OCI-LY7 (cell line): ENCODE data around the gene RMND5B. TPM values are rescaled to one million over a fixed set of nuclear protein-coding genes. Genes with fewer than 3 reads are reported as not detected.
"Not testable (repeated sequence)": the region's sequence is repeated elsewhere in the genome, so short reads cannot be mapped to it uniquely, and the experiment has no call there.

Experiments used
- BruUV-seq: library from RNA; stranded (reverse); fragments of 400-500 nt; replicated peaks from 2 replicates; lab custom pipeline; 2021; lab: Mats Ljungman, UMichigan
- CTCF ChIA-PET: fragments of 300-600 bp; sonication (Branson Sonifier 250); formaldehyde crosslinking; loops from one replicate; lab custom pipeline; 2022; ENCODE audit warnings: antibody characterized with exemption; ENCODE audit not compliant: unreplicated experiment; lab: Charles Lee
- POLR2A ChIA-PET: fragments of 300-600 bp; sonication (Branson Sonifier 250); formaldehyde crosslinking; loops from one replicate; lab custom pipeline; 2022; ENCODE audit warnings: antibody characterized with exemption; lab: Charles Lee
- DNase-seq: peaks from one replicate; pipeline ENCODE4 v3.0.0-alpha.2; 2015; ENCODE audit warnings: low spot score
- H2AFZ ChIP-seq: fragments of 200-600 bp; sonication (generic), shearing (Covaris generic); 2 replicates; pipeline ENCODE4 v1.6.1; 2014; ENCODE audit warnings: mild to moderate bottlenecking, antibody characterized with exemption, low read length, moderate library complexity
- H3K27ac ChIP-seq: fragments of 200-600 bp; sonication (generic); 2 replicates; pipeline ENCODE4 v1.5.1; 2014; ENCODE audit warnings: mixed run types, low read depth, mild to moderate bottlenecking, moderate library complexity, low read length, inconsistent platforms; ENCODE audit not compliant: poor library complexity, severe bottlenecking
- H3K36me3 ChIP-seq: fragments of 200-600 bp; sonication (generic); 2 replicates; pipeline ENCODE4 v1.6.1; 2014; ENCODE audit warnings: mild to moderate bottlenecking, antibody characterized with exemption, low read length, moderate library complexity, mixed read lengths; ENCODE audit not compliant: insufficient read depth
- H3K4me1 ChIP-seq: fragments of 200-600 bp; sonication (generic); 2 replicates; pipeline ENCODE4 v1.5.1; 2014; ENCODE audit warnings: mild to moderate bottlenecking, low read length; ENCODE audit not compliant: insufficient read depth, poor library complexity, severe bottlenecking
- H3K4me2 ChIP-seq: fragments of 200-600 bp; sonication (generic); 2 replicates; pipeline ENCODE4 v1.6.1; 2014; ENCODE audit warnings: mild to moderate bottlenecking, low read length
- H3K4me3 ChIP-seq: fragments of 200-600 bp; sonication (generic); 2 replicates; pipeline ENCODE4 v1.5.1; 2014; ENCODE audit warnings: mild to moderate bottlenecking, low read depth, low read length; ENCODE audit not compliant: poor library complexity, severe bottlenecking
- H3K79me2 ChIP-seq: fragments of 200-600 bp; sonication (generic); 2 replicates; pipeline ENCODE4 v1.6.1; 2016; ENCODE audit warnings: low read depth, mild to moderate bottlenecking, low read length, moderate library complexity, mixed read lengths; ENCODE audit not compliant: insufficient read depth
- H3K9me2 ChIP-seq: fragments of 200-600 bp; sonication (generic); 2 replicates; pipeline ENCODE4 v1.6.1; 2016; ENCODE audit warnings: mild to moderate bottlenecking, low read length, mixed read lengths; ENCODE audit not compliant: insufficient read depth
- H3K9me3 ChIP-seq: fragments of 200-600 bp; sonication (generic); 2 replicates; pipeline ENCODE4 v1.6.1; 2014; ENCODE audit warnings: mild to moderate bottlenecking, mixed run types, low read length, mixed read lengths
- H4K20me1 ChIP-seq: fragments of 200-600 bp; sonication (generic); 2 replicates; pipeline ENCODE4 v1.6.1; 2014; ENCODE audit warnings: mild to moderate bottlenecking, antibody characterized with exemption, low read length, moderate library complexity, mixed read lengths; ENCODE audit not compliant: insufficient read depth
- CTCF ChIP-seq: fragments of 200-600 bp; sonication (generic); conservative IDR thresholded peaks from 2 replicates; pipeline ENCODE4 v1.5.1; 2014; ENCODE audit warnings: mild to moderate bottlenecking, antibody characterized with exemption, low read length, moderate library complexity, mixed read lengths
- EZH2phosphoT487 ChIP-seq: fragments of 200-600 bp; sonication (generic); IDR thresholded peaks from 2 replicates; pipeline ENCODE4 v1.6.1; 2018; ENCODE audit warnings: low read depth, borderline replicate concordance, mild to moderate bottlenecking, mixed run types, antibody characterized with exemption, low read length, moderate library complexity, mixed read lengths
- intact Hi-C: fragments of 100-400 bp; cut with micrococcal nuclease; formaldehyde crosslinking; loops from one replicate; pipeline ENCODE4 v1.10.0; 2022; ENCODE audit not compliant: unreplicated experiment
- total RNA-seq, 2 experiments: library from RNA; depleted of rRNA in 1 of 2; stranded (reverse); fragments of >200 nt in 1 of 2; shearing (Covaris generic) in 1 of 2; gene quantifications; 2 replicates each; pipeline ENCODE4 v1.2.3, GENCODE V29; 2014 to 2022

RMND5B gene
- total RNA-seq, 2 experiments from 2014 or later: 63.2 to 68.3 TPM

GRCh38 chr5:178196281-178196812, 65.5 kb downstream of the RMND5B start:
- H3K4me3 ChIP-seq: no peak overlapping the region
- H2AFZ ChIP-seq: no peak overlapping the region
- no peak overlapping the region for H3K27ac ChIP-seq
- DNase-seq: no peak
- TF ChIP-seq EZH2phosphoT487 (no peak), CTCF (no peak)
- H3K79me2 ChIP-seq: no peaks in the 10 kb centered on the region
- H3K4me2 ChIP-seq: no peak overlapping the region
- no peaks in the 10 kb centered on the region for H3K9me3 ChIP-seq
- no peaks in the 10 kb centered on the region for H3K36me3 ChIP-seq
- ChIA-PET POLR2A (interaction anchor here (0.9 kb wide), 2 partner anchors 11 to 1540 kb away, joined by 3 read pairs; no protein-coding TSS in a partner anchor), CTCF (no interaction called here)
- H3K9me2 ChIP-seq: no peaks in the 10 kb centered on the region
- BruUV-seq: no TSS peak
- H3K4me1 ChIP-seq: no peaks in the 10 kb centered on the region
- H4K20me1 ChIP-seq: no peaks in the 10 kb centered on the region
- intact Hi-C loops: no loop called here

- Histone ChIP-seq H4K20me1 (no peaks in the 10 kb centered on the region), H3K27ac (no peak overlapping the region), H3K79me2 (no peaks in the 10 kb centered on the region), H3K36me3 (no peaks in the 10 kb centered on the region), H3K4me2 (no peak overlapping the region), H2AFZ (no peak overlapping the region), H3K4me3 (no peak overlapping the region), H3K4me1 (no peaks in the 10 kb centered on the region), H3K9me3 (no peaks in the 10 kb centered on the region), H3K9me2 (no peaks in the 10 kb centered on the region)
- no peak for DNase-seq
- intact Hi-C loops: no loop called here
- TF ChIP-seq EZH2phosphoT487 (no peak), CTCF (peak; percentile 70)
- no TSS peak for BruUV-seq
- ChIA-PET CTCF (no interaction called here), POLR2A (interaction anchor here (0.9 kb wide), 1 partner anchor 12 kb away, joined by 3 read pairs; no protein-coding TSS in a partner anchor)
Measured at GRCh38 chr5:178196986-178197385, 66.2 kb downstream of the RMND5B start.

- H2AFZ ChIP-seq, CTCF ChIA-PET, H3K9me3 ChIP-seq, DNase-seq, H3K36me3 ChIP-seq, H4K20me1 ChIP-seq, H3K9me2 ChIP-seq, H3K79me2 ChIP-seq, H3K27ac ChIP-seq, BruUV-seq, intact Hi-C loops, POLR2A ChIA-PET, H3K4me2 ChIP-seq, H3K4me1 ChIP-seq, H3K4me3 ChIP-seq: not testable (repeated sequence)
Measured at GRCh38 chr5:178198151-178198550, 67.3 kb downstream of the RMND5B start.
